ENCODE measurements around the gene RABGAP1.

Gene RABGAP1

GRCh38 chr9:123011380-123011779, 70.6 kb downstream of the RABGAP1 start:
- DNase-seq, result no peak

- DNase-seq, result no peak
Observed at GRCh38 chr9:123011878-123012528, 71.2 kb downstream of the RABGAP1 start.

- no peak for DNase-seq
Observed at GRCh38 chr9:123016631-123017030, 75.8 kb downstream of the RABGAP1 start.

- DNase-seq, result no peak
Observed at GRCh38 chr9:123020796-123021195, 80.0 kb downstream of the RABGAP1 start.

GRCh38 chr9:123026425-123026824, 85.6 kb downstream of the RABGAP1 start:
- DNase-seq, result no peak

- DNase-seq, result no peak
Observed at GRCh38 chr9:123027517-123027916, 86.7 kb downstream of the RABGAP1 start.

- no peak for DNase-seq
Observed at GRCh38 chr9:123028136-123028535, 87.3 kb downstream of the RABGAP1 start.

- DNase-seq, result no peak
Observed at GRCh38 chr9:123028973-123029372, 88.2 kb downstream of the RABGAP1 start.

- no peak for DNase-seq
Observed at GRCh38 chr9:123031963-123032362, 91.1 kb downstream of the RABGAP1 start.

GRCh38 chr9:123033352-123033751, 92.5 kb downstream of the RABGAP1 start, which contains the start of gene GPR21:
Gene GPR21 (plus strand): TSS chr9:123033667. CDS start chr9:123034567, 900 bp downstream.
- DNase-seq, result no peak

- DNase-seq, result no peak
Observed at GRCh38 chr9:123033864-123034601, 93.2 kb downstream of the RABGAP1 start.

GRCh38 chr9:123034881-123035510, 94.2 kb downstream of the RABGAP1 start:
- DNase-seq, result no peak

GRCh38 chr9:123035791-123036190, 95.0 kb downstream of the RABGAP1 start:
- no peak for DNase-seq

- no peak for DNase-seq
Observed at GRCh38 chr9:123036893-123037545, 96.2 kb downstream of the RABGAP1 start.

- no peak for DNase-seq
Observed at GRCh38 chr9:123039617-123040219, 98.9 kb downstream of the RABGAP1 start.

GRCh38 chr9:123040801-123041200, 100.0 kb downstream of the RABGAP1 start:
- no peak for DNase-seq

GRCh38 chr9:123041489-123041888, 100.7 kb downstream of the RABGAP1 start:
- no peak for DNase-seq

- DNase-seq, result no peak
Observed at GRCh38 chr9:123043081-123043939, 102.5 kb downstream of the RABGAP1 start.

- DNase-seq, result no peak
Observed at GRCh38 chr9:123044586-123044985, 103.8 kb downstream of the RABGAP1 start.

GRCh38 chr9:123046406-123047195, 105.8 kb downstream of the RABGAP1 start:
- no peak for DNase-seq

- DNase-seq, result no peak
Observed at GRCh38 chr9:123048748-123049147, 107.9 kb downstream of the RABGAP1 start.

All from activated naive CD4-positive, alpha-beta T cell (primary cell).